H4 (cell line): Measurements from ENCODE around the gene ANKRD49. TPM values are rescaled to one million over a fixed set of nuclear protein-coding genes. Genes with fewer than 3 reads are reported as not detected.

Experiments used
- DNase-seq: peaks from one replicate; pipeline ENCODE4 v3.0.0-alpha.2; 2015; ENCODE audit warnings: low spot score
- total RNA-seq: library from RNA; depleted of rRNA; stranded (reverse); fragments of >200 nt; shearing (Covaris generic); gene quantifications from 2 replicates; pipeline ENCODE4 v1.2.3, GENCODE V29; 2014; rRNA removed

ANKRD49 gene, protein sequence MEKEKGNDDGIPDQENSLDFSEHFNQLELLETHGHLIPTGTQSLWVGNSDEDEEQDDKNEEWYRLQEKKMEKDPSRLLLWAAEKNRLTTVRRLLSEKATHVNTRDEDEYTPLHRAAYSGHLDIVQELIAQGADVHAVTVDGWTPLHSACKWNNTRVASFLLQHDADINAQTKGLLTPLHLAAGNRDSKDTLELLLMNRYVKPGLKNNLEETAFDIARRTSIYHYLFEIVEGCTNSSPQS
- 7.9 and 13.3 TPM in 2 replicates for total RNA-seq

- DNase-seq: peak; percentile 98
These were observed at the start of gene ANKRD49, which contains the start of gene MRE11 for GRCh38 chr11:94493281-94494125. Gene ANKRD49, plus strand, starts transcription at chr11:94493984. Its CDS starts 2,710 bp downstream, at chr11:94496694. Gene MRE11, minus strand, starts transcription at chr11:94493844. Its CDS starts 1,043 bp downstream, at chr11:94492801.

DNA sequence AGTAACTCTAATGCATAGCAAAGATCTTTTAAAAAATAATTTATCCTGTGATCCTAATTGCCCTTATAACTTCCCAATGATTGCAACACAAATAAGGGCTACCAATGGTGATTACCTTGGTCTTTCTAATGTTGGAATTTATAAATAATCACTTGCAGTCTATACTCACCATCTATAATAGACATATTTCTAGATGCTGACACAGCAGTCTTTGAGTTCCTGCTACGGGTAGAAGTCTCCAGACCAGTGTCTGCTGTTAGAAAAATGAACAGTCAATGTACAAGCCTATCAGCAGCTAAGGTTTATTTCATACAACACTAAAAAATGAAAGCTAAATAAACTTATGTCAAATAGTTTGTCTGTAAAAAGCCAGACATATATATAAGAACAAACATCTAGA is 48.1 kb upstream of the ANKRD49 start:
- DNase-seq: no peak

DNA sequence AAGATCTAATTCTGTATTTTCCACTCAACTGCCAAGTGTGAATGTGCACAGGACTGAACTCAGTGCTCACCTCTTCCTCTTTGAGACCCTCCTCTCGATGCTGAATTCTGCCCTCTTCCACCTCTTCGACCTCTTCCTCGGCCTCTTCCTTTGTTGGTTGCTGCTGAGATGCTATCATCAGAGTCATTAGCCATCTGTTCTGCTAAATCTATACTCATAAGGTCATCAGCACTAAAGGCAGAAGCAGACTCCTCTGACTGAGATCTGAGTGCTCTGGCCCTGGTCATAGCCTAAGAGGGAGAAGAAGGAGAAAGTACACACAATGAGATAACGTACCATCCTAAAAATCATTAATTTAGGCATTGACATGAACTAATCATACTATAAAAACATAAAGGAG is 46.6 kb upstream of the ANKRD49 start:
- DNase-seq: no peak

GRCh38 chr11:94449029-94449428 is 44.8 kb upstream of the ANKRD49 start:
- DNase-seq: no peak

DNA sequence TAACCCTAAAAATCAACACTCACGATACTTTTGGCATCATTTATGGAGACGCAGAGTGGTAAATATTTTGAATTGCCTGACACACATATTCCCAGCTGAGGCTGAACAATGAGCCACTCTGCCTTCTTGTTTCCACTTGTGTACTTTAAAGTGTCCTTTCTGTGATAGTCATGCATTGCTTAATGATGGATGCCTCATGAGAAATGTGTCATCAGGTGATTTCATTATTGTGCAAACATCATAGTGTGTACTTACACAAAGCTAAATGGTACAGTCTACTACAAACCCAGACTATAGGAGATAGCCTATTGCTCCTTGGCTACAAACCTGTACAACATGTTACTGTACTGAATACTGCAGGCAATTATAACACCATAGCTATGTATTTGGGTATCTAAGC is 44.3 kb upstream of the ANKRD49 start:
- DNase-seq: no peak

- no peak for DNase-seq
These were observed 43.7 kb upstream of the ANKRD49 start for GRCh38 chr11:94450048-94450447.

DNA sequence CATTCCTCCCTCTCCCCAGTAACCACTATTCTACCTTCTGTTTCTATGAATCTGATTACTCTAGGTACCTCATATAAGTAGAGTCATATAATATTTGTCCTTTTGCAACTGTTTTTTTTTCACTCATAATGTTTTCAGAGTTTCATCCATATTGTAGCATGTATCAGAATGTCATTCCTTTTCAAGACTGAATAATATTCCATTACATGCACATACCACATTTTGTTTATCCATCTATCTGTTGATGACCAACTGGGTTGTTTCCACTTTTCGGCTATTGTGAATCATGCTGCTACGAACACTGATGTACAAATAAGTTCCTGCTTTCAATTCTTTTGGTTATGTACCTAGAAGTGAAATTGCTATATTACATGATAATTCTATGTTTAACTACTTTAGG is 40.8 kb upstream of the ANKRD49 start:
- no peak for DNase-seq

- DNase-seq: no peak
These were observed 39.5 kb upstream of the ANKRD49 start for GRCh38 chr11:94454301-94454700.

DNA sequence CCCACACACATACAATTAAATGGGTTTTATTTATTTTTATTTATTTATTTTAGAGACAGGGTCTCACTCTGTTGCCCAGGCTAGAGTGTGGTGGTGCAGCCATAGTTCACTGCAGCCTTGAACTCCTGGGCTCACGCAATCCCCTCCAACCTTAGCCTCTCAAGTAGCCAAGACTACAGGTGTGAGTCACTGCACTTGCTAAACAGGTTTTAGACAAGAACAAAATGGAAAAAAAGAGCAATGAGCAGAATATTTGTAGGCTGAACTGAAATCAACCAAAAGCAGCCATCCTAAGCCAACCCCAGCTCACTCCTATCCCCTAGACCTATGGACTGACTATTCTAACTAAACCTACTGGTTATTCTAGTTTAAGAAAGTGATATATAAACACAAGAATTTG is 37.9 kb upstream of the ANKRD49 start:
- no peak for DNase-seq

DNA sequence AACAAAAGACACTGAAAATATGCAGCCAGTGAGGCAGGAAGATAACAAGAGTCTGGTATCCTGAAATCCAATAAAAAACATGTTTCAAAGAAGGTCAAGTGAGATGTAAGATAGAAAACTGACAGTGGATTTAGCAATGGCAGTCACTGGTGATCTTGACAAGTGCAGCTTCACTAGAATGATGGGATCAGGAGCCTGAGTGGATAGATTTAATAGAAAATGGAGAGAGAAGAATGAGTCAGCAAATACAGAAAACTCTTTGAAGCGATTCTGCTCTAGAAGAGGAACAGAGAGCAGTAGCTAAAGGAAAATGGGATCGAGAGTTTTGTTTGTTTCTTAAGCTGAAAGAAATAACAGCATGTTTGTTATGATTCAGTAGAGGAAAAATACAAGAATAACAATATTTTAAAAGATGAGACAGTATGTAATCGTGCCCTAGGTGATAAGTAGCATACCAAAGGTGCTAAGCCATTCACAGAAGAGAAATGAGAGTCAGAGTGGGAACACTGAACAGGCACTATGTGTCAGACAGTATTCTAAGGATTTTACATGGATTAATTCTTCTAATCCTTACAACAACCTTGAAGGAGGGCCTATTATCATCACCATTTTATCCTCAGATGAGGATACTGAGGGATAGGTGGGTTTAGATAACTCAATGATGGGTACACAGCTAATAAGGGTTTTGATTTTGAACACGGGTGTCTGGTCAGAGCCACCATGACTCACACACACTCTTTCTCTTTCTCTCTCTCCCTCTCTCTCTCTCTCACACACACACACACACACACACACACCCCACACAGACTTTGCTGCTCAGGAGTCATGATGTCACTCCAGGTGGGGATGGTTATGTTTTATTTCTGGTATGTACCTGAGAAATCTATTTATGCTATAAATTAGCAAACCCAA is 36.4 kb upstream of the ANKRD49 start:
- DNase-seq: no peak

GRCh38 chr11:94459576-94459975 is 34.2 kb upstream of the ANKRD49 start:
- no peak for DNase-seq

GRCh38 chr11:94469416-94469815 is 24.4 kb upstream of the ANKRD49 start:
- no peak for DNase-seq

- no peak for DNase-seq
These were observed 20.6 kb upstream of the ANKRD49 start for GRCh38 chr11:94472916-94473799.

DNA sequence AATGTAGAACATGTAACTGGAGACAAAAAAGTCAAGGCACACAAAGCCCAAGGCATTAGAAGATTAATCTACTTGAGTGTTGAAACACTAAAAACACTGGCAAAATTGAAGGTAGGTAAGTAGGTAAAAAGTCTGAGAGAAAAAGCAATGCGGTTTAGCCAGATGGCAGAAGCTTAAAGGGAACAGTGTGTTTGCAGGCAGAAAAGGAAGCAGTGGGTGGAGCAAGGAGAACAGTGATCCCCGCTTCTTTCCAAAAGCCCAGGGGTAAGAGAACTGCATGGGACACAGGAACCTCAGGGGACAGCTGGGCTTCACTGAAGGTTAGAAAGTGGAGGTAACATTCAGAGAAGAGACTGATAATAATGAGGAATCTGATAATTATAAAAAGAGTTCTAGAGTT is 16.2 kb upstream of the ANKRD49 start:
- DNase-seq: no peak

- DNase-seq: no peak
These were observed 12.4 kb upstream of the ANKRD49 start for GRCh38 chr11:94481342-94481741.

GRCh38 chr11:94486068-94486467 is 7.7 kb upstream of the ANKRD49 start:
- no peak for DNase-seq

DNA sequence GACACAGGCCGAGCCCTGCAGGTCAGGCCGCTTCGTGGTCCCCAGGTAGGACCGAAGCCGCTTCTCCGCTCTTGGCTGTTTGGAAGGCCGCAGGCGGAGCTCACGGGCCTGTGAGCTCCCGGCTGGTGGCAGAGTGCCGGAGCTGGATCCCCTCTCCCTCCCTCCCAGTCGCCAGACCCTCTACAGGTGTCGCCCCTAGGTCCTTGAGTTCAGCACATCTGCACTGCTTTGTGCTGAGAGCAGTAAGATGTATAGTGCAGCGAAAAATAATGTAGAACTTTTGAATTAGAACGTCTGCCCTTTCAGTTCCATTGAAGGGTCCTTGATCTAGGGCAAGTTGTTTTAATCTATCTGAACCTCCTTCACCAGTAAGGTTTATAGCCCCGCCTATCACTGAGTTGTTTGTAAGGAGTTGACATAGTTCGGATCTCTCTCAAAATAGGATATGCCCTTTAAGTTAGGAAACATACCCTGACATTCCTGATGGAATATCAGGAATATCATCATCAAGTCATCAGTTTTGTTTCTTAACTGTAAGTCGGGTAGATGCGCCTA is 419 bp downstream of the ANKRD49 start:
- no peak for DNase-seq

GRCh38 chr11:94500181-94500580 is 6.4 kb downstream of the ANKRD49 start:
- no peak for DNase-seq

GRCh38 chr11:94501522-94501921 is 7.7 kb downstream of the ANKRD49 start:
- no peak for DNase-seq

- DNase-seq: peak; percentile 15
These were observed 11.0 kb downstream of the ANKRD49 start for GRCh38 chr11:94504689-94505293.
